ENCODE measurements around the gene SH3BGRL3. TPM values are rescaled to one million over a fixed set of nuclear protein-coding genes. Genes with fewer than 3 reads are reported as not detected.

Gene SH3BGRL3
- total RNA-seq, 4 donors from 2014 or later = 134 to 314 (median 215) TPM

GRCh38 chr1:26287033-26287711 lies 7.3 kb downstream of the SH3BGRL3 start:
- intact Hi-C loops (cut with DNase I; ENCODE audit: low total_unique reads) (no loop called here), in situ Hi-C loops (cut with MboI; ENCODE audit: low pct_ligation_motif_present in 1 of 4, low pct_unique_long_range_greater_than_20kb in 1 of 4, low sequenced_read_pairs in 3 of 4) (no loop called here)
- Histone ChIP-seq H3K4me3 (no peak overlapping the region), H3K27ac (peak overlapping the region; percentile 65 to 98 (median 86)), H3K27me3 (no peaks in the 10 kb centered on the region), H3K9me3 (no peaks in the 10 kb centered on the region), H3K36me3 (no peaks in the 10 kb centered on the region), H3K4me1 (peaks cover 10 to 66% (median 34%) of the 10 kb centered on the region in 4 donors)
- peak; percentile 70 for DNase-seq
- WGBS, 2 donors (ENCODE audit: low coverage in 1 of 2) = 68 to 83% methylated on average over 5 to 8 of the region's 8 CpGs
- TF ChIP-seq POLR2AphosphoS5 (IDR thresholded peaks at IDR 0.05) (peak in 1 of 3 donors; percentile 11), POLR2A (IDR thresholded peaks at IDR 0.05) (no peak), EP300 (IDR thresholded peaks at IDR 0.05; ENCODE audit: low read depth) (no peak)
- TF ChIP-seq, protein P1, sequence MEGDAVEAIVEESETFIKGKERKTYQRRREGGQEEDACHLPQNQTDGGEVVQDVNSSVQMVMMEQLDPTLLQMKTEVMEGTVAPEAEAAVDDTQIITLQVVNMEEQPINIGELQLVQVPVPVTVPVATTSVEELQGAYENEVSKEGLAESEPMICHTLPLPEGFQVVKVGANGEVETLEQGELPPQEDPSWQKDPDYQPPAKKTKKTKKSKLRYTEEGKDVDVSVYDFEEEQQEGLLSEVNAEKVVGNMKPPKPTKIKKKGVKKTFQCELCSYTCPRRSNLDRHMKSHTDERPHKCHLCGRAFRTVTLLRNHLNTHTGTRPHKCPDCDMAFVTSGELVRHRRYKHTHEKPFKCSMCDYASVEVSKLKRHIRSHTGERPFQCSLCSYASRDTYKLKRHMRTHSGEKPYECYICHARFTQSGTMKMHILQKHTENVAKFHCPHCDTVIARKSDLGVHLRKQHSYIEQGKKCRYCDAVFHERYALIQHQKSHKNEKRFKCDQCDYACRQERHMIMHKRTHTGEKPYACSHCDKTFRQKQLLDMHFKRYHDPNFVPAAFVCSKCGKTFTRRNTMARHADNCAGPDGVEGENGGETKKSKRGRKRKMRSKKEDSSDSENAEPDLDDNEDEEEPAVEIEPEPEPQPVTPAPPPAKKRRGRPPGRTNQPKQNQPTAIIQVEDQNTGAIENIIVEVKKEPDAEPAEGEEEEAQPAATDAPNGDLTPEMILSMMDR (IDR thresholded peaks at IDR 0.05) = no peak

- TF ChIP-seq EP300 (IDR thresholded peaks at IDR 0.05; ENCODE audit: low read depth) (no peak), POLR2A (IDR thresholded peaks at IDR 0.05) (no peak), POLR2AphosphoS5 (IDR thresholded peaks at IDR 0.05) (no peak)
- TF ChIP-seq, protein P1 (IDR thresholded peaks at IDR 0.05) = no peak
- H3K4me3 ChIP-seq = no peak overlapping the region
- no peaks in the 10 kb centered on the region for H3K27me3 ChIP-seq
- 80 to 89% methylated on average over 5 of the region's 5 CpGs for WGBS, 2 donors (ENCODE audit: low coverage in 1 of 2)
- DNase-seq = no peak
- H3K9me3 ChIP-seq = no peaks in the 10 kb centered on the region
- in situ Hi-C loops (cut with MboI; ENCODE audit: low pct_ligation_motif_present in 1 of 4, low pct_unique_long_range_greater_than_20kb in 1 of 4, low sequenced_read_pairs in 3 of 4) = no loop called here
- intact Hi-C loops (cut with DNase I; ENCODE audit: low total_unique reads) = no loop called here
- H3K27ac ChIP-seq = peak overlapping the region; percentile 65 to 98 (median 86)
- H3K4me1 ChIP-seq = peaks cover 10 to 61% (median 33%) of the 10 kb centered on the region in 4 donors
- H3K36me3 ChIP-seq = no peaks in the 10 kb centered on the region
These were observed 7.9 kb downstream of the SH3BGRL3 start for GRCh38 chr1:26287811-26288210.

GRCh38 chr1:26288311-26288941 lies 8.5 kb downstream of the SH3BGRL3 start:
- DNase-seq = peak; percentile 33
- H3K4me1 ChIP-seq = peaks cover 10 to 61% (median 33%) of the 10 kb centered on the region in 4 donors
- no peaks in the 10 kb centered on the region for H3K36me3 ChIP-seq
- WGBS, 2 donors (ENCODE audit: low coverage in 1 of 2) = 40 to 44% methylated on average over 2 to 5 of the region's 5 CpGs
- TF ChIP-seq EP300 (IDR thresholded peaks at IDR 0.05; ENCODE audit: low read depth) = no peak
- TF ChIP-seq POLR2AphosphoS5 (IDR thresholded peaks at IDR 0.05) = no peak
- TF ChIP-seq POLR2A (IDR thresholded peaks at IDR 0.05) = no peak
- TF ChIP-seq, protein P1 (IDR thresholded peaks at IDR 0.05) = no peak
- H3K9me3 ChIP-seq = no peaks in the 10 kb centered on the region
- H3K4me3 ChIP-seq = no peak overlapping the region
- H3K27ac ChIP-seq = peak overlapping the region; percentile 65 to 98 (median 86)
- H3K27me3 ChIP-seq = no peaks in the 10 kb centered on the region
- in situ Hi-C loops (cut with MboI; ENCODE audit: low pct_ligation_motif_present in 1 of 4, low pct_unique_long_range_greater_than_20kb in 1 of 4, low sequenced_read_pairs in 3 of 4) (no loop called here), intact Hi-C loops (cut with DNase I; ENCODE audit: low total_unique reads) (no loop called here)

DNA sequence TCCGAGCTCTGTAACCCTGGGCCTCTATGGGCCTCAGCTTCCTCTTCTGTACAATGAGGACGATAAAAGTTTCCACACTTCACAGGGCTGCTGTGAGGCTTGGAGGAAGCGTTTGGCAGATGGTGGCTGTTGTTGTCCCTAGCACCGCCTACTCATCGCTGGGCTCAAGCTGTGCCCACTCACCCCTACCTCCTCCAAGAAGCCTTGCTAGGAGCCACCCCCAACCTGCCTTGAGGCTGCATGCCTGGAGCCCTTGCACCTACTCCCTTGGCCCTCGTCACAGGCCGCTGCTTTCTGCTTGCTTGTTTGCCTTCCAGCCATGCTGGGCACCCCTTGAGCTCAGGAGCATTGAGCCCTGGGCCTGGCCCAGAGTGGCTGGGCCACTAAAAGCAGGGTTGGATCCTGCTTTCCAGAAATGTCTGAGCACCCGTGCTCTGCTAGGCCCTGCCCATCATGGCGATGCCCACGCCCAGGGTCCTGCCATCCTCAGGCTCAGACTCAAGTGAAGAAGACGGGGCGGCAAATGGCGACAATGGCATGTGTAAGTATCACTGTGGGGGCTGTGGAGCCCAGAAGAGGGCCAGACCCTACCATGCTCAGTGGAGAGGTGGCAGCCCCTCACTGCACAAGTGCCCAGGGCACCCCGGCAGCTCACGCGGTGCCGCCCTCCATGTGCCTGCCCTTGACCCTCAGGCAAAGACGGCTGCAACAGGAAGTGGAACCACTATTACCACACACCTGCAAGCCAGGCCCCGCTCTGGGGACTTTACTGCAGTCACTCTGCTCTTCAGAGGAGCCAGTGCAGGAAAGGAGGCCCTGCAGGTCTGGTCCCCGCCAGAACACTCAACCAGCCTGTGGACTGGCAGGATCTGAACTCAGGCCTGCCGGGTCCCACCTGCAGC lies 9.5 kb downstream of the SH3BGRL3 start:
- TF ChIP-seq EP300 (IDR thresholded peaks at IDR 0.05; ENCODE audit: low read depth) = no peak
- TF ChIP-seq, protein P1 (IDR thresholded peaks at IDR 0.05) = no peak
- no peak for TF ChIP-seq POLR2A (IDR thresholded peaks at IDR 0.05)
- no peak for TF ChIP-seq POLR2AphosphoS5 (IDR thresholded peaks at IDR 0.05)
- intact Hi-C loops (cut with DNase I; ENCODE audit: low total_unique reads) = no loop called here
- in situ Hi-C loops (cut with MboI; ENCODE audit: low pct_ligation_motif_present in 1 of 4, low pct_unique_long_range_greater_than_20kb in 1 of 4, low sequenced_read_pairs in 3 of 4) = no loop called here
- 81% methylated on average over 13 of the region's 21 CpGs; no CpG with 5 or more reads in 1 of the 2 donors for WGBS, 2 donors (ENCODE audit: low coverage in 1 of 2)
- Histone ChIP-seq H3K27me3 (no peaks in the 10 kb centered on the region), H3K4me3 (no peak overlapping the region), H3K4me1 (peaks cover 6 to 57% (median 29%) of the 10 kb centered on the region in 4 donors), H3K36me3 (no peaks in the 10 kb centered on the region), H3K27ac (peak overlapping the region; percentile 65 to 98 (median 86)), H3K9me3 (no peaks in the 10 kb centered on the region)
- DNase-seq = peak; percentile 65

Data from transverse colon (tissue), 4 donors.